ENCODE results near the gene LMNTD2. TPM values are rescaled to one million over a fixed set of nuclear protein-coding genes. Genes with fewer than 3 reads are reported as not detected.

Gene LMNTD2
- total and polyA plus RNA-seq, 2 of the 13 experiments (the other 11 are each of a cell fraction or from before 2014, with no cell fraction given) = 1.1 to 3.1 TPM

- peak; percentile 72; the same call in 1 of the 2 replicates for TF ChIP-seq THAP11 (CRISPR knock-in tag; IDR thresholded peaks at IDR 0.05)
- TF ChIP-seq ZNF34 (CRISPR knock-in tag; IDR thresholded peaks at IDR 0.05; ENCODE audit: borderline replicate concordance) = no peak
- no peak for TF ChIP-seq HCFC1 (IDR thresholded peaks at IDR 0.05; ENCODE audit: low read depth, low read length)
- no peak for TF ChIP-seq DZIP1 (CRISPR knock-in tag; IDR thresholded peaks at IDR 0.05)
- peak; percentile 69 for TF ChIP-seq ELF3 (CRISPR knock-in tag; IDR thresholded peaks at IDR 0.05)
- peak; percentile 54; the same call in 1 of the 2 replicates for TF ChIP-seq MYC (CRISPR knock-in tag; IDR thresholded peaks at IDR 0.05; ENCODE audit: borderline replicate concordance)
- no peak for TF ChIP-seq ZNF552 (CRISPR knock-in tag; IDR thresholded peaks at IDR 0.05; ENCODE audit: borderline replicate concordance)
- TF ChIP-seq PRMT3 (CRISPR knock-in tag; IDR thresholded peaks at IDR 0.05; ENCODE audit: borderline replicate concordance, low read depth) = no peak
- peak; percentile 32; the same call in 1 of the 2 replicates for TF ChIP-seq KAT8 (CRISPR knock-in tag; IDR thresholded peaks at IDR 0.05)
- no peak; the same call in 1 of the 2 replicates for TF ChIP-seq RFXAP (CRISPR knock-in tag; IDR thresholded peaks at IDR 0.05; ENCODE audit: borderline replicate concordance)
- no peak for TF ChIP-seq SUZ12 (IDR thresholded peaks at IDR 0.05; ENCODE audit: low read depth, low read length)
- TF ChIP-seq TCF7L2 (IDR thresholded peaks at IDR 0.05; ENCODE audit: low read depth, low read length) = no peak
- TF ChIP-seq STAT6 (CRISPR knock-in tag; IDR thresholded peaks at IDR 0.05; ENCODE audit: borderline replicate concordance) = no peak
- TF ChIP-seq NCOA2 (CRISPR knock-in tag; IDR thresholded peaks at IDR 0.05) = peak; percentile 70
- TF ChIP-seq ZNF598 (CRISPR knock-in tag; IDR thresholded peaks at IDR 0.05; ENCODE audit: borderline replicate concordance) = peak; percentile 38; the same call in 1 of the 2 replicates
- TF ChIP-seq ZNF33B (CRISPR knock-in tag; IDR thresholded peaks at IDR 0.05) = no peak
- no peak for TF ChIP-seq TEF (CRISPR knock-in tag; IDR thresholded peaks at IDR 0.05)
- no peak; the same call in 1 of the 2 replicates for TF ChIP-seq ZNF782 (CRISPR knock-in tag; IDR thresholded peaks at IDR 0.05; ENCODE audit: borderline replicate concordance)
- peak; percentile 93 for TF ChIP-seq RXRB (CRISPR knock-in tag; IDR thresholded peaks at IDR 0.05; ENCODE audit: borderline replicate concordance)
- TF ChIP-seq NFKBIZ (CRISPR knock-in tag; IDR thresholded peaks at IDR 0.05) = peak; percentile 32; the same call in 1 of the 2 replicates
- peak; percentile 80 for TF ChIP-seq HDAC1 (CRISPR knock-in tag; IDR thresholded peaks at IDR 0.05)
- TF ChIP-seq MIER2 (CRISPR knock-in tag; IDR thresholded peaks at IDR 0.05) = no peak; the same call in 1 of the 2 replicates
- TF ChIP-seq UBTF (CRISPR knock-in tag; IDR thresholded peaks at IDR 0.05) = 0 out of 2 replicates have a peak, but pooled peaks have one; percentile 30
- TF ChIP-seq TBX3 (IDR thresholded peaks at IDR 0.05; ENCODE audit: borderline replicate concordance) = no peak; the same call in 1 of the 2 replicates
Observed at GRCh38 chr11:587978-588380, 27.4 kb upstream of the LMNTD2 start (continued).

All from HepG2 (cell line).